Kidney epithelial cell (primary cell): Measurements from ENCODE around the gene RRP12. TPM values are rescaled to one million over a fixed set of nuclear protein-coding genes. Genes with fewer than 3 reads are reported as not detected.
A peak's percentile ranks its signal among the peaks of the same experiment; 100 is the strongest.

Experiments used
- DNase-seq: peaks from one replicate; pipeline ENCODE4 v3.0.0-alpha.2; 2010; ENCODE audit warnings: low read depth
- H3K27me3 ChIP-seq: 2 replicates; pipeline ENCODE4 v1.6.0; 2011; ENCODE audit warnings: low read length; ENCODE audit not compliant: control insufficient read depth, insufficient read depth
- H3K36me3 ChIP-seq: 2 replicates; pipeline ENCODE4 v1.5.1; 2011; ENCODE audit warnings: low read length; ENCODE audit not compliant: control insufficient read depth, insufficient read depth
- H3K4me3 ChIP-seq: 2 replicates; pipeline ENCODE4 v1.5.1; 2011; ENCODE audit warnings: low read depth, mild to moderate bottlenecking, control low read depth, low read length
- total RNA-seq: library from RNA; depleted of rRNA; stranded (reverse); fragments of >200 nt; gene quantifications from 2 replicates; pipeline ENCODE4 v1.2.3, GENCODE V29; 2015
- TF ChIP-seq, protein P1 (sequence below): IDR thresholded peaks from 2 replicates; pipeline ENCODE4 v1.5.1; 2011; ENCODE audit warnings: mild to moderate bottlenecking, moderate library complexity, low read length, control low read depth, inconsistent platforms; ENCODE audit not compliant: insufficient read depth, poor library complexity, severe bottlenecking

RRP12 gene
- total RNA-seq, 1 donor from 2014 or later: 42.6 TPM

DNA sequence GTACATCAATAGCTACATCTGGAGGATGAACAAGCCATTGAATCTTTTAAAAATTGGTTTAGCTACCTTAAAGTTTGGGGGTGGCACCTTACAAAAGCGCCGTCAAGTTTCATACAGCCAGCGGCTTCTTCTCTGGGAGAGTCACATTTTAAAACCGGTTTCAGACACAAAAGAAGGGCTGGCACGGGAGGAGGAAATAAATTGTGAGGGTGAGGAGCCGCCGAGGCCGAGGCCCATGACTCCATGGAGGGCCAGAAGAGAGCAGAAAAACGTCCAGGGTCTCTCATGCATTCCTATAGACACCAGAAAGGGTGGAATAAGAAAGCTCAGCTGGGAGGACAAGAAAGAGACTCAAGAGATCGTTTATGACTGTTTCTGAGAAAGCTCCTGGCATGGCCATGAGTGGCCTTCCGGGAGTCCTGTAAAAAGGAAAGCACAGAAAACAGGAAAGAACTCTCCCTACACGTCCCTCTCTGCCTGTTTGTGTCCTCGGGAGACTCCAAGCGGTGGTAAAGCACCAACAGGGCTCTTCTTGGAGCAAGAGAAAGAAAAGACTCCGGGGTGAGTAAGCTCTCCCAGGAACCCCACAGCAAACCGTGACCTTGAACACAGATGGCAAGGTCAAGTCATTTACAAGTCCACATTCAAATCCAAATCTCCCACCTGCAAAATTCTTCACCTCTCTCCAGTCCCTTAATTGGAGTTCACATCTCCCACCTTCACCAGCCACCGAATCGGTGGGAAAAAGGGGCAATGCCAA lies 68.4 kb downstream of the RRP12 start:
- DNase-seq: peak; percentile 51
- Histone ChIP-seq H3K27me3 (peaks cover 2% of the 10 kb centered on the region), H3K36me3 (no peaks in the 10 kb centered on the region), H3K4me3 (peak overlapping the region; percentile 85)
- TF ChIP-seq, protein P1, sequence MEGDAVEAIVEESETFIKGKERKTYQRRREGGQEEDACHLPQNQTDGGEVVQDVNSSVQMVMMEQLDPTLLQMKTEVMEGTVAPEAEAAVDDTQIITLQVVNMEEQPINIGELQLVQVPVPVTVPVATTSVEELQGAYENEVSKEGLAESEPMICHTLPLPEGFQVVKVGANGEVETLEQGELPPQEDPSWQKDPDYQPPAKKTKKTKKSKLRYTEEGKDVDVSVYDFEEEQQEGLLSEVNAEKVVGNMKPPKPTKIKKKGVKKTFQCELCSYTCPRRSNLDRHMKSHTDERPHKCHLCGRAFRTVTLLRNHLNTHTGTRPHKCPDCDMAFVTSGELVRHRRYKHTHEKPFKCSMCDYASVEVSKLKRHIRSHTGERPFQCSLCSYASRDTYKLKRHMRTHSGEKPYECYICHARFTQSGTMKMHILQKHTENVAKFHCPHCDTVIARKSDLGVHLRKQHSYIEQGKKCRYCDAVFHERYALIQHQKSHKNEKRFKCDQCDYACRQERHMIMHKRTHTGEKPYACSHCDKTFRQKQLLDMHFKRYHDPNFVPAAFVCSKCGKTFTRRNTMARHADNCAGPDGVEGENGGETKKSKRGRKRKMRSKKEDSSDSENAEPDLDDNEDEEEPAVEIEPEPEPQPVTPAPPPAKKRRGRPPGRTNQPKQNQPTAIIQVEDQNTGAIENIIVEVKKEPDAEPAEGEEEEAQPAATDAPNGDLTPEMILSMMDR: peak; percentile 55

DNA sequence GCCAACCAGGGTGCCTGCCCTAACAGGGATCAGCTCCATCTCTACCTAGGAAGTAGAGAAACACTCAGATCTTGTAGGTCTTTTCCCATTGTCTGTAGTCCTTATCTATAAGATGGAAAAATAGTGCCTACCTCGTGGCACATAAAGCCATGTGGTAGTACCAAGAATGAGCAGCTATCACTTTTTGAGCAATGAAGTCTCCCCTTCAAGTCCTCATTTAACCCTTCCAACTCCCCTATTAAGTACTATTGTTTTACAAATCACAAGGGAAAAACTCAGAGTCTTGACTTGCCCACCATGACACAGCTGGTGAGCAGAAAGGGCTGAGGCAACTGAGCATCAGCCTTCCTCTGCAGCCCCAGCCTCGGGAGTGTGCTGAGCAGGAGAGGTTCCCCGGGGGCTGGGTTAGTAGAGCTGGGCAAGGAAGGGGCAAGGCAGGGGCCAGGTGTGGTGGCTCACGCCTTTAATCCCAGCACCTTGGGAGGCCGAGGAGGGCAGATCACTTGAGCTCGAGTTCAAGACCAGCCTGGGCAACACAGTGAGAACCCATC lies 69.9 kb downstream of the RRP12 start:
- H3K27me3 ChIP-seq: peaks cover 2% of the 10 kb centered on the region
- no peaks in the 10 kb centered on the region for H3K36me3 ChIP-seq
- no peak for DNase-seq
- no peak overlapping the region for H3K4me3 ChIP-seq
- TF ChIP-seq, protein P1: no peak

- TF ChIP-seq, protein P1: no peak
Measured at GRCh38 chr10:97329766-97330165, 71.4 kb downstream of the RRP12 start.

DNA sequence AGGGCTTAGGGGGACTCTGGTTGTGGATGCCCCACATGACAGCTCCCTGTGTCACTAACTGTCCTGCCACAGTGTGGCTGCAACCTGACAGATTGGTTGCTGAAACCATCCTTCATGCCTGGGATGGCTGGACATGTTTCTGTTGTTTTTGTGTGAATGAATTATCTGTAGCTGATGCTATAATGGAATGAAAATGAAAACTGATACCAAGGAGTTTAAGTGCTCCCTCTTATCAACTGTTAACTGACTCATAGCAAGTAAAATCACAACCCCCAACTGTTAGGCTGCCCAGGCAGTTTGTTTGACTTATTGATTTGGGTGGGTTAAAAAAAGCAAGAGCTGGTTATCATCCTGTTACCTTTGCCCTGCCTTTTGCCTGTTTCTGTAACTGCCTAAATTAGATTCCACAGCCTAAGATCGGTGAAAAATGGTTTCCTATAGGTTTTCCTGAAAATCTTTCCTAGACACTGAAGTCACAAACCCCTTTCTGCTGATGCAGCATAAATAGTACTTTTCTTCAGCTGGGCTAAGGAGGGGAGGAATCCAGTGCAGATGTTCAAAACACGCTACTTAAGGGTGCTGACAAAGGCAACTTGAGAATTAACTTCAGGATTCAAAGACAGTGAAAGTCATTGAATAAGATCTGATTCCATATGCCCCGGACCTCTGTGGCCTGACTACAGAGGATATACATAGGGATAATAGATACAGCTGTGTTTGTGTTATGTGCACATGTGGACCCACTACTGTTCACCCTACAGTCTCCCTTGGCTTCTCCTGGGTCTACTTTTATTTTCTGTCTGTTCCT lies 72.3 kb downstream of the RRP12 start:
- TF ChIP-seq, protein P1: no peak
- H3K36me3 ChIP-seq: no peaks in the 10 kb centered on the region
- DNase-seq: no peak
- H3K4me3 ChIP-seq: no peak overlapping the region
- H3K27me3 ChIP-seq: no peaks in the 10 kb centered on the region

More at GRCh38 chr10:97329766-97330165, 71.4 kb downstream of the RRP12 start:
- H3K36me3 ChIP-seq: no peaks in the 10 kb centered on the region
- no peak for DNase-seq
- peaks cover 2% of the 10 kb centered on the region for H3K27me3 ChIP-seq
- H3K4me3 ChIP-seq: no peak overlapping the region

DNA sequence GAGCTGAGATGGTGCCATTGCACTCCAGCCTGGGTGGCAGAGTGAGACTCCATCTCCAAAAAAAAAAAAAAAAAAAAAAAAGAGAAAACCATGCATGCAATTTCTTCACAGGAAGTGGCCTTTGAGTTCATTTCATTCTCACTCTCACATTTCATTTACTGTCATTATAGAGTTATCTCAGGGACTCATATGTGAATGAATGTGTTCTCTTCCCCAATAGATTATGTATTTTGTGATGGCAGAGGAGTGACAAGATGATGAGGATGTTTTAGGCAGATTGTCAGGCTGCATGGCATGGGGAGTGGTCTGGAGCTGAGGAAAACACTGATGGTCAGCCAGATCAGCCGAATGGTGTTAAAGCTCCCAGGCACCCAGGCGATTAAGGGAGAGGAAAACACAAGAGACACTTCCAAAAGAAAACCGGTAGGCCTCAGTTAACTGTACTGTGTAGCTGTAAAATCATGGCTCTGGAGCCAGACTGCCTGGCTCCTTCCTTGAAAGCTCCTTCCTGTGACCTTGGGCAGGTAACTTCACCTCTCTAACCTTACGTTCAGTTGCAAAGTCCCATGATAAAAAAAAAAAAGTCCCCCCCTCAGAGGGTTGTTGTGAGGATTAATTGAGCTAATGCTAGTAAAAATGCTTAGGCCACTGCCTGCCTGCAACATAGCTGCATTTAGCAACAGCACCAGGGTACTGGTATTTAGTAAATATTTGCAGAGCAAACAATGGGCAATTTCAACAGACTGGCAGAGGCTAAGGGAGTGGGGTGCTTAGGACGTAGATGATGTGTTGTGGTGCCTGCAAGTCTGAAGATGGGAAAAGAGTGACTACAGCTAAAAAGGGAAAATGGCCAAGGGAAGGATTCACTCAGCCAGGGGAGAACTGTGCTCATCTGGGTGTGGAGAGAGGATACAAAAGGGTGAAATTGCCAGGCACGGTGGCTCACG lies 73.5 kb downstream of the RRP12 start:
- no peaks in the 10 kb centered on the region for H3K27me3 ChIP-seq
- DNase-seq: no peak
- TF ChIP-seq, protein P1: no peak
- no peaks in the 10 kb centered on the region for H3K36me3 ChIP-seq
- no peak overlapping the region for H3K4me3 ChIP-seq
